ENCODE measurements around the gene PEX7.
"Not testable (repeated sequence)": the region's sequence is repeated elsewhere in the genome, so short reads cannot be mapped to it uniquely, and the experiment has no call there.

PEX7 gene

GRCh38 chr6:136859430-136859829 is 37.0 kb downstream of the PEX7 start:
- no peak for TF ChIP-seq CTCF (conservative IDR thresholded peaks at IDR 0.05)
- TF ChIP-seq ZFX (IDR thresholded peaks at IDR 0.05), result no peak
- H3K27ac ChIP-seq, result no peak overlapping the region

- TF ChIP-seq ZFX (IDR thresholded peaks at IDR 0.05) (no peak), CTCF (conservative IDR thresholded peaks at IDR 0.05) (no peak)
- H3K27ac ChIP-seq, result no peak overlapping the region
Observed at GRCh38 chr6:136860043-136860442, 37.7 kb downstream of the PEX7 start.

GRCh38 chr6:136862662-136863061 is 40.3 kb downstream of the PEX7 start:
- H3K27ac ChIP-seq, result no peak overlapping the region
- TF ChIP-seq CTCF (conservative IDR thresholded peaks at IDR 0.05) (no peak), ZFX (IDR thresholded peaks at IDR 0.05) (no peak)

GRCh38 chr6:136863752-136864151 is 41.4 kb downstream of the PEX7 start:
- no peak for TF ChIP-seq CTCF (conservative IDR thresholded peaks at IDR 0.05)
- H3K27ac ChIP-seq, result no peak overlapping the region

GRCh38 chr6:136864676-136865075 is 42.3 kb downstream of the PEX7 start:
- no peak overlapping the region for H3K27ac ChIP-seq
- TF ChIP-seq CTCF (conservative IDR thresholded peaks at IDR 0.05), result no peak
- no peak for TF ChIP-seq ZFX (IDR thresholded peaks at IDR 0.05)

- no peak for TF ChIP-seq CTCF (conservative IDR thresholded peaks at IDR 0.05)
- TF ChIP-seq ZFX (IDR thresholded peaks at IDR 0.05), result no peak
- H3K27ac ChIP-seq, result no peak overlapping the region
Observed at GRCh38 chr6:136866872-136867416, 44.6 kb downstream of the PEX7 start.

GRCh38 chr6:136869451-136869850 is 47.1 kb downstream of the PEX7 start:
- no peak overlapping the region for H3K27ac ChIP-seq
- TF ChIP-seq ZFX (IDR thresholded peaks at IDR 0.05), result no peak

GRCh38 chr6:136873748-136874147 is 51.4 kb downstream of the PEX7 start:
- TF ChIP-seq ZFX (IDR thresholded peaks at IDR 0.05), result no peak
- TF ChIP-seq CTCF (conservative IDR thresholded peaks at IDR 0.05), result no peak
- no peak overlapping the region for H3K27ac ChIP-seq

GRCh38 chr6:136876469-136876868 is 54.1 kb downstream of the PEX7 start:
- H3K27ac ChIP-seq, result not testable (repeated sequence)

Data from C4-2B (cell line).